GM12875 (cell line): ENCODE data around the gene VAMP4.

Experiments
- H3K4me3 ChIP-seq: one replicate; pipeline ENCODE4 v1.5.1; 2011; ENCODE audit warnings: low read depth, low read length, control low read depth
- CTCF ChIP-seq: IDR thresholded peaks from 2 replicates; pipeline ENCODE4 v1.5.1; 2011; ENCODE audit warnings: low read depth, mild to moderate bottlenecking, control low read depth, inconsistent platforms, low read length, moderate library complexity, borderline replicate concordance; ENCODE audit not compliant: insufficient read depth

VAMP4 gene

GRCh38 chr1:171652234-171652822, 89.5 kb downstream of the VAMP4 start, which contains the start of gene MYOC:
Gene MYOC (minus strand): TSS chr1:171652688. CDS start chr1:171652611, 77 bp downstream.
- no peak within 1 kb of the TSS for H3K4me3 ChIP-seq
- TF ChIP-seq CTCF: no peak
